Measurements from ENCODE around the gene DBF4B.

DNA sequence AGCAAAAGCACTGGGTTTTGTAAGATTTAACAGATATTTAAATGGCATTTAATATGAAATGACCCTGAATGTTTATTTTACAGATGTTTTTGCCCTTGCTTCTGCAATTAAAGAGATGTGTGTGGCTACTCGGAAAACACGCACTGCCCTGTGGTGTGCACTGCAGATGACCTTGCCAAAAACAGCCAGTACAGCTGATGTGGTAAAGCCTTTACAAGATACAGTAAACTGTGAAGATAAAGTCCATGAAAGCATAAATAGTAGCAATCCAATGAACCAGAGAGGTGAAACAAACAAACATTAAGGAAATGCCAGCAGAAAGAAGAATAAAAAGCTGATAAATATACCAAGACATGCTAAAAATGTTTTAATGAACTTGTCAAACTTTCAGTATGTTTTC, 34.6 kb upstream of the DBF4B start:
- no peak for TF ChIP-seq RXRA (IDR thresholded peaks at IDR 0.05)
- TF ChIP-seq RAD21 (IDR thresholded peaks at IDR 0.05) = no peak
- TF ChIP-seq, protein P1, sequence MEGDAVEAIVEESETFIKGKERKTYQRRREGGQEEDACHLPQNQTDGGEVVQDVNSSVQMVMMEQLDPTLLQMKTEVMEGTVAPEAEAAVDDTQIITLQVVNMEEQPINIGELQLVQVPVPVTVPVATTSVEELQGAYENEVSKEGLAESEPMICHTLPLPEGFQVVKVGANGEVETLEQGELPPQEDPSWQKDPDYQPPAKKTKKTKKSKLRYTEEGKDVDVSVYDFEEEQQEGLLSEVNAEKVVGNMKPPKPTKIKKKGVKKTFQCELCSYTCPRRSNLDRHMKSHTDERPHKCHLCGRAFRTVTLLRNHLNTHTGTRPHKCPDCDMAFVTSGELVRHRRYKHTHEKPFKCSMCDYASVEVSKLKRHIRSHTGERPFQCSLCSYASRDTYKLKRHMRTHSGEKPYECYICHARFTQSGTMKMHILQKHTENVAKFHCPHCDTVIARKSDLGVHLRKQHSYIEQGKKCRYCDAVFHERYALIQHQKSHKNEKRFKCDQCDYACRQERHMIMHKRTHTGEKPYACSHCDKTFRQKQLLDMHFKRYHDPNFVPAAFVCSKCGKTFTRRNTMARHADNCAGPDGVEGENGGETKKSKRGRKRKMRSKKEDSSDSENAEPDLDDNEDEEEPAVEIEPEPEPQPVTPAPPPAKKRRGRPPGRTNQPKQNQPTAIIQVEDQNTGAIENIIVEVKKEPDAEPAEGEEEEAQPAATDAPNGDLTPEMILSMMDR (IDR thresholded peaks at IDR 0.05; ENCODE audit: low read depth, low read length, missing input control) = no peak
- no peak for TF ChIP-seq SP1 (IDR thresholded peaks at IDR 0.05)
- TF ChIP-seq, protein P2, sequence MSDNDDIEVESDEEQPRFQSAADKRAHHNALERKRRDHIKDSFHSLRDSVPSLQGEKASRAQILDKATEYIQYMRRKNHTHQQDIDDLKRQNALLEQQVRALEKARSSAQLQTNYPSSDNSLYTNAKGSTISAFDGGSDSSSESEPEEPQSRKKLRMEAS (IDR thresholded peaks at IDR 0.05) = no peak
- TF ChIP-seq, protein P3, sequence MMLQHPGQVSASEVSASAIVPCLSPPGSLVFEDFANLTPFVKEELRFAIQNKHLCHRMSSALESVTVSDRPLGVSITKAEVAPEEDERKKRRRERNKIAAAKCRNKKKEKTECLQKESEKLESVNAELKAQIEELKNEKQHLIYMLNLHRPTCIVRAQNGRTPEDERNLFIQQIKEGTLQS (IDR thresholded peaks at IDR 0.05) = no peak
- no peak for TF ChIP-seq EGR1 (IDR thresholded peaks at IDR 0.05; ENCODE audit: low read depth in 2 of 2)
- TF ChIP-seq YY1 (IDR thresholded peaks at IDR 0.05) = no peak
- TF ChIP-seq FOXA1 (IDR thresholded peaks at IDR 0.05) = no peak
- TF ChIP-seq HNF4A (conservative IDR thresholded peaks at IDR 0.05) = no peak
- no peak for TF ChIP-seq TAF1 (conservative IDR thresholded peaks at IDR 0.05)
- TF ChIP-seq, protein P4, sequence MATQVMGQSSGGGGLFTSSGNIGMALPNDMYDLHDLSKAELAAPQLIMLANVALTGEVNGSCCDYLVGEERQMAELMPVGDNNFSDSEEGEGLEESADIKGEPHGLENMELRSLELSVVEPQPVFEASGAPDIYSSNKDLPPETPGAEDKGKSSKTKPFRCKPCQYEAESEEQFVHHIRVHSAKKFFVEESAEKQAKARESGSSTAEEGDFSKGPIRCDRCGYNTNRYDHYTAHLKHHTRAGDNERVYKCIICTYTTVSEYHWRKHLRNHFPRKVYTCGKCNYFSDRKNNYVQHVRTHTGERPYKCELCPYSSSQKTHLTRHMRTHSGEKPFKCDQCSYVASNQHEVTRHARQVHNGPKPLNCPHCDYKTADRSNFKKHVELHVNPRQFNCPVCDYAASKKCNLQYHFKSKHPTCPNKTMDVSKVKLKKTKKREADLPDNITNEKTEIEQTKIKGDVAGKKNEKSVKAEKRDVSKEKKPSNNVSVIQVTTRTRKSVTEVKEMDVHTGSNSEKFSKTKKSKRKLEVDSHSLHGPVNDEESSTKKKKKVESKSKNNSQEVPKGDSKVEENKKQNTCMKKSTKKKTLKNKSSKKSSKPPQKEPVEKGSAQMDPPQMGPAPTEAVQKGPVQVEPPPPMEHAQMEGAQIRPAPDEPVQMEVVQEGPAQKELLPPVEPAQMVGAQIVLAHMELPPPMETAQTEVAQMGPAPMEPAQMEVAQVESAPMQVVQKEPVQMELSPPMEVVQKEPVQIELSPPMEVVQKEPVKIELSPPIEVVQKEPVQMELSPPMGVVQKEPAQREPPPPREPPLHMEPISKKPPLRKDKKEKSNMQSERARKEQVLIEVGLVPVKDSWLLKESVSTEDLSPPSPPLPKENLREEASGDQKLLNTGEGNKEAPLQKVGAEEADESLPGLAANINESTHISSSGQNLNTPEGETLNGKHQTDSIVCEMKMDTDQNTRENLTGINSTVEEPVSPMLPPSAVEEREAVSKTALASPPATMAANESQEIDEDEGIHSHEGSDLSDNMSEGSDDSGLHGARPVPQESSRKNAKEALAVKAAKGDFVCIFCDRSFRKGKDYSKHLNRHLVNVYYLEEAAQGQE (IDR thresholded peaks at IDR 0.05) = no peak
- TF ChIP-seq, protein P5, sequence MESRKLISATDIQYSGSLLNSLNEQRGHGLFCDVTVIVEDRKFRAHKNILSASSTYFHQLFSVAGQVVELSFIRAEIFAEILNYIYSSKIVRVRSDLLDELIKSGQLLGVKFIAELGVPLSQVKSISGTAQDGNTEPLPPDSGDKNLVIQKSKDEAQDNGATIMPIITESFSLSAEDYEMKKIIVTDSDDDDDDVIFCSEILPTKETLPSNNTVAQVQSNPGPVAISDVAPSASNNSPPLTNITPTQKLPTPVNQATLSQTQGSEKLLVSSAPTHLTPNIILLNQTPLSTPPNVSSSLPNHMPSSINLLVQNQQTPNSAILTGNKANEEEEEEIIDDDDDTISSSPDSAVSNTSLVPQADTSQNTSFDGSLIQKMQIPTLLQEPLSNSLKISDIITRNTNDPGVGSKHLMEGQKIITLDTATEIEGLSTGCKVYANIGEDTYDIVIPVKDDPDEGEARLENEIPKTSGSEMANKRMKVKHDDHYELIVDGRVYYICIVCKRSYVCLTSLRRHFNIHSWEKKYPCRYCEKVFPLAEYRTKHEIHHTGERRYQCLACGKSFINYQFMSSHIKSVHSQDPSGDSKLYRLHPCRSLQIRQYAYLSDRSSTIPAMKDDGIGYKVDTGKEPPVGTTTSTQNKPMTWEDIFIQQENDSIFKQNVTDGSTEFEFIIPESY (IDR thresholded peaks at IDR 0.05) = no peak
- no peak for TF ChIP-seq JUND (IDR thresholded peaks at IDR 0.05)

Measured in liver (tissue), 3 donors.